ENCODE measurements around the gene FLNA. TPM values are rescaled to one million over a fixed set of nuclear protein-coding genes. Genes with fewer than 3 reads are reported as not detected.
A peak's percentile ranks its signal among the peaks of the same experiment; 100 is the strongest.
"Not testable (repeated sequence)": the region's sequence is repeated elsewhere in the genome, so short reads cannot be mapped to it uniquely, and the experiment has no call there.

The FLNA gene
- total and polyA plus RNA-seq, 9 of the 15 experiments (the other 6 are each of a cell fraction or from before 2014, with no cell fraction given) = 6.2 to 735 (median 135) TPM

DNA sequence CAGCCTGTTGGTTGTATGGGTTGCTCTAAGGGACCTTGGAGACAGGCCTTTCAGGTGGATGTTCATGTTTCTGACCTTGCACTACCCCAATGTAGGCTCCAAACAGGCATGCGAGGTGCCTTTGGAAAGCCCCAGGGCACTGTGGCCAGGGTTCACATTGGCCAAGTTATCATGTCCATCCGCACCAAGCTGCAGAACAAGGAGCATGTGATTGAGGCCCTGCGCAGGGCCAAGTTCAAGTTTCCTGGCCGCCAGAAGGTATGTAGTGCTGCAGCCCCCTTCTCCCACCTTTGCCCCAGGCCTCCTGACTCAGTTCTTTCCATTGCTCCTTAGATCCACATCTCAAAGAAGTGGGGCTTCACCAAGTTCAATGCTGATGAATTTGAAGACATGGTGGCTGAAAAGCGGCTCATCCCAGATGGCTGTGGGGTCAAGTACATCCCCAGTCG is 26.0 kb upstream of the FLNA start:
- TF ChIP-seq RBM22 (IDR thresholded peaks at IDR 0.05; ENCODE audit: low read depth, low read length, poor library complexity, severe bottlenecking) = peak; percentile 72
- peak; percentile 73; the same call in 1 of the 2 replicates for TF ChIP-seq POLR2G (IDR thresholded peaks at IDR 0.05; ENCODE audit: low read depth, low read length)
- TF ChIP-seq, protein P1, sequence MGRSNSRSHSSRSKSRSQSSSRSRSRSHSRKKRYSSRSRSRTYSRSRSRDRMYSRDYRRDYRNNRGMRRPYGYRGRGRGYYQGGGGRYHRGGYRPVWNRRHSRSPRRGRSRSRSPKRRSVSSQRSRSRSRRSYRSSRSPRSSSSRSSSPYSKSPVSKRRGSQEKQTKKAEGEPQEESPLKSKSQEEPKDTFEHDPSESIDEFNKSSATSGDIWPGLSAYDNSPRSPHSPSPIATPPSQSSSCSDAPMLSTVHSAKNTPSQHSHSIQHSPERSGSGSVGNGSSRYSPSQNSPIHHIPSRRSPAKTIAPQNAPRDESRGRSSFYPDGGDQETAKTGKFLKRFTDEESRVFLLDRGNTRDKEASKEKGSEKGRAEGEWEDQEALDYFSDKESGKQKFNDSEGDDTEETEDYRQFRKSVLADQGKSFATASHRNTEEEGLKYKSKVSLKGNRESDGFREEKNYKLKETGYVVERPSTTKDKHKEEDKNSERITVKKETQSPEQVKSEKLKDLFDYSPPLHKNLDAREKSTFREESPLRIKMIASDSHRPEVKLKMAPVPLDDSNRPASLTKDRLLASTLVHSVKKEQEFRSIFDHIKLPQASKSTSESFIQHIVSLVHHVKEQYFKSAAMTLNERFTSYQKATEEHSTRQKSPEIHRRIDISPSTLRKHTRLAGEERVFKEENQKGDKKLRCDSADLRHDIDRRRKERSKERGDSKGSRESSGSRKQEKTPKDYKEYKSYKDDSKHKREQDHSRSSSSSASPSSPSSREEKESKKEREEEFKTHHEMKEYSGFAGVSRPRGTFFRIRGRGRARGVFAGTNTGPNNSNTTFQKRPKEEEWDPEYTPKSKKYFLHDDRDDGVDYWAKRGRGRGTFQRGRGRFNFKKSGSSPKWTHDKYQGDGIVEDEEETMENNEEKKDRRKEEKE (IDR thresholded peaks at IDR 0.05; ENCODE audit: borderline replicate concordance in 1 of 2, control insufficient read depth in 1 of 2, low read depth in 2 of 2, low read length in 1 of 2) = 0 out of 4 replicates have a peak, but pooled peaks of 1 of the 2 experiments have one; percentile 9
- peak; percentile 85 for TF ChIP-seq RBFOX2 (IDR thresholded peaks at IDR 0.05; ENCODE audit: low read depth, low read length)
- BruUV-seq (replicated peaks); H3K9me1 ChIP-seq (ENCODE audit: control insufficient read depth, insufficient read depth, low read length); H3K9me3 ChIP-seq (replicated peaks; ENCODE audit: control insufficient read depth, insufficient read depth, low read depth, low read length); ATAC-seq; H3K27me3 ChIP-seq (ENCODE audit: control insufficient read depth in 2 of 2, insufficient read depth in 2 of 2, low read length in 2 of 2); intact Hi-C loops (cut with micrococcal nuclease); H2AFZ ChIP-seq (ENCODE audit: low read depth, low read length); DNase-seq (ENCODE audit: extremely low read depth in 1 of 4, low spot score in 3 of 4); FAIRE-seq: not testable (repeated sequence)
- Histone ChIP-seq H3K9ac (ENCODE audit: insufficient read depth in 1 of 2, low read depth in 2 of 2, low read length in 2 of 2) (peak overlapping the region; percentile 95 to 98; a peak in 3 of 4 replicates), H4K20me1 (replicated peaks; ENCODE audit: control insufficient read depth, insufficient read depth, low read length) (peaks cover 13% of the 10 kb centered on the region), H3K4me2 (ENCODE audit: insufficient read depth, low read length) (peak overlapping the region; percentile 97), H3K79me2 (ENCODE audit: control insufficient read depth, insufficient read depth, low read length) (peaks cover 42% of the 10 kb centered on the region), H3K27ac (ENCODE audit: extremely low read depth, low read depth, low read length) (peak overlapping the region; percentile 97; the same call in 2 of the 3 replicates), H3K36me3 (ENCODE audit: control insufficient read depth, insufficient read depth, low read length) (peaks cover 35% of the 10 kb centered on the region), H3K4me3 (peak overlapping the region; percentile 64), H3K4me1 (replicated peaks in 1 of 2; ENCODE audit: control insufficient read depth in 2 of 2, insufficient read depth in 2 of 2, low read length in 2 of 2) (peaks cover 5 to 22% of the 10 kb centered on the region in 2 experiments; a peak in 3 of 5 replicates)
- CTCF ChIA-PET (ENCODE audit: low intra/inter-chr PET ratio) = interaction anchor here (0.5 to 3.3 kb wide), 2 partner anchors 134 to 138 kb away, joined by 3 to 17 read pairs; no protein-coding TSS in a partner anchor
- POLR2A ChIA-PET = interaction anchor here (0.6 to 6.0 kb wide), 14 partner anchors 10 to 141 kb away, joined by 3 to 85 read pairs (median 8); partner anchors contain the start of genes ATP6AP1, DNASE1L1, FAM3A and TAFAZZIN
- in situ Hi-C loops (cut with MboI) = loop anchor here (10.0 kb wide), 1 partner anchor 134 kb away; no protein-coding TSS in a partner anchor
- 35% methylated on average over 2 of the region's 6 CpGs for WGBS (ENCODE audit: insufficient coverage, low coverage, missing lambda C conversion rate)
